Measurements from ENCODE around the gene NFXL1. TPM values are rescaled to one million over a fixed set of nuclear protein-coding genes. Genes with fewer than 3 reads are reported as not detected.

Gene NFXL1
- total RNA-seq, 2 experiments from 2014 or later: 10.9 to 12.0 TPM

GRCh38 chr4:47830265-47831025 is 83.9 kb downstream of the NFXL1 start:
- Mint-ChIP-seq H3K27me3 (no peaks in the 10 kb centered on the region), H3K9me3 (peaks cover 2% of the 10 kb centered on the region), H3K36me3 (no peaks in the 10 kb centered on the region), H3K4me3 (no peak overlapping the region), H3K27ac (no peak overlapping the region), H3K4me1 (ENCODE audit: low read depth) (peaks cover 5% of the 10 kb centered on the region)
- intact Hi-C loops (cut with micrococcal nuclease): no loop called here
- no peak for DNase-seq
- ChIA-PET POLR2A (no interaction called here), CTCF (interaction anchor here (0.8 kb wide), 1 partner anchor 9 kb away, joined by 4 read pairs; no protein-coding TSS in a partner anchor)

GRCh38 chr4:47829438-47829837 is 84.9 kb downstream of the NFXL1 start:
- no peaks in the 10 kb centered on the region for H3K36me3 Mint-ChIP-seq
- ChIA-PET CTCF (interaction anchor here (1.0 kb wide), 1 partner anchor 103 kb away, joined by 5 read pairs; no protein-coding TSS in a partner anchor), POLR2A (no interaction called here)
- no peak overlapping the region for H3K4me3 Mint-ChIP-seq
- DNase-seq: no peak
- no peak overlapping the region for H3K27ac Mint-ChIP-seq
- peaks cover 5% of the 10 kb centered on the region for H3K4me1 Mint-ChIP-seq (ENCODE audit: low read depth)
- H3K27me3 Mint-ChIP-seq: no peaks in the 10 kb centered on the region
- intact Hi-C loops (cut with micrococcal nuclease): no loop called here
- peaks cover 2% of the 10 kb centered on the region for H3K9me3 Mint-ChIP-seq

GRCh38 chr4:47827343-47828047 is 86.9 kb downstream of the NFXL1 start:
- Mint-ChIP-seq H3K27ac (no peak overlapping the region), H3K4me1 (ENCODE audit: low read depth) (peaks cover 5% of the 10 kb centered on the region), H3K27me3 (peaks cover 3% of the 10 kb centered on the region), H3K36me3 (no peaks in the 10 kb centered on the region), H3K4me3 (no peak overlapping the region), H3K9me3 (no peaks in the 10 kb centered on the region)
- DNase-seq: no peak
- intact Hi-C loops (cut with micrococcal nuclease): no loop called here
- POLR2A ChIA-PET: interaction anchor here (1.0 kb wide), 1 partner anchor 9 kb away, joined by 4 read pairs; no protein-coding TSS in a partner anchor
- CTCF ChIA-PET: interaction anchor here (3.0 kb wide), 1 partner anchor 9 kb away, joined by 18 read pairs; no protein-coding TSS in a partner anchor

- intact Hi-C loops (cut with micrococcal nuclease): no loop called here
- POLR2A ChIA-PET: no interaction called here
- Mint-ChIP-seq H3K4me3 (no peak overlapping the region), H3K9me3 (no peaks in the 10 kb centered on the region), H3K27me3 (peaks cover 5% of the 10 kb centered on the region), H3K36me3 (no peaks in the 10 kb centered on the region), H3K27ac (no peak overlapping the region), H3K4me1 (ENCODE audit: low read depth) (peaks cover 5% of the 10 kb centered on the region)
- DNase-seq: no peak
- CTCF ChIA-PET: interaction anchor here (1.8 kb wide), 1 partner anchor 12 kb away, joined by 6 read pairs; no protein-coding TSS in a partner anchor
Measured at GRCh38 chr4:47824840-47825239, 89.5 kb downstream of the NFXL1 start.

- Mint-ChIP-seq H3K27ac (no peak overlapping the region), H3K36me3 (no peaks in the 10 kb centered on the region), H3K4me3 (no peak overlapping the region), H3K27me3 (peaks cover 14% of the 10 kb centered on the region), H3K4me1 (ENCODE audit: low read depth) (no peaks in the 10 kb centered on the region), H3K9me3 (no peaks in the 10 kb centered on the region)
- ChIA-PET POLR2A (no interaction called here), CTCF (no interaction called here)
- no peak for DNase-seq
- intact Hi-C loops (cut with micrococcal nuclease): no loop called here
Measured at GRCh38 chr4:47819178-47819577, 95.2 kb downstream of the NFXL1 start.

- no peaks in the 10 kb centered on the region for H3K36me3 Mint-ChIP-seq
- no peaks in the 10 kb centered on the region for H3K9me3 Mint-ChIP-seq
- CTCF ChIA-PET: no interaction called here
- intact Hi-C loops (cut with micrococcal nuclease): loop anchor here (2.0 kb wide), 1 partner anchor 22 kb away; the partner anchor contains the start of gene CORIN
- no peaks in the 10 kb centered on the region for H3K4me1 Mint-ChIP-seq (ENCODE audit: low read depth)
- POLR2A ChIA-PET: interaction anchor here (0.8 kb wide), 1 partner anchor 87 kb away, joined by 3 read pairs; no protein-coding TSS in a partner anchor
- no peak overlapping the region for H3K27ac Mint-ChIP-seq
- DNase-seq: no peak
- peaks cover 16% of the 10 kb centered on the region for H3K27me3 Mint-ChIP-seq
- no peak overlapping the region for H3K4me3 Mint-ChIP-seq
Measured at GRCh38 chr4:47817275-47817674, 97.1 kb downstream of the NFXL1 start.

- H3K4me1 Mint-ChIP-seq (ENCODE audit: low read depth): no peaks in the 10 kb centered on the region
- no peaks in the 10 kb centered on the region for H3K36me3 Mint-ChIP-seq
- H3K9me3 Mint-ChIP-seq: no peaks in the 10 kb centered on the region
- H3K27me3 Mint-ChIP-seq: peaks cover 16% of the 10 kb centered on the region
- intact Hi-C loops (cut with micrococcal nuclease): loop anchor here (2.0 kb wide), 1 partner anchor 22 kb away; the partner anchor contains the start of gene CORIN
- no peak for DNase-seq
- no peak overlapping the region for H3K27ac Mint-ChIP-seq
- no peak overlapping the region for H3K4me3 Mint-ChIP-seq
- ChIA-PET CTCF (no interaction called here), POLR2A (interaction anchor here (0.8 kb wide), 1 partner anchor 87 kb away, joined by 3 read pairs; no protein-coding TSS in a partner anchor)
Measured at GRCh38 chr4:47816748-47817147, 97.6 kb downstream of the NFXL1 start.

GRCh38 chr4:47814618-47815295 is 99.6 kb downstream of the NFXL1 start:
- no peaks in the 10 kb centered on the region for H3K36me3 Mint-ChIP-seq
- DNase-seq: no peak
- CTCF ChIA-PET: no interaction called here
- H3K9me3 Mint-ChIP-seq: no peaks in the 10 kb centered on the region
- no peak overlapping the region for H3K4me3 Mint-ChIP-seq
- H3K27me3 Mint-ChIP-seq: peaks cover 22% of the 10 kb centered on the region
- H3K4me1 Mint-ChIP-seq (ENCODE audit: low read depth): no peaks in the 10 kb centered on the region
- H3K27ac Mint-ChIP-seq: no peak overlapping the region
- POLR2A ChIA-PET: no interaction called here
- intact Hi-C loops (cut with micrococcal nuclease): no loop called here

GRCh38 chr4:47809654-47810203 is 104.7 kb downstream of the NFXL1 start:
- DNase-seq: no peak
- ChIA-PET CTCF (no interaction called here), POLR2A (no interaction called here)
- peaks cover 20% of the 10 kb centered on the region for H3K27me3 Mint-ChIP-seq
- intact Hi-C loops (cut with micrococcal nuclease): no loop called here
- no peaks in the 10 kb centered on the region for H3K9me3 Mint-ChIP-seq
- no peak overlapping the region for H3K27ac Mint-ChIP-seq
- no peak overlapping the region for H3K4me3 Mint-ChIP-seq
- no peaks in the 10 kb centered on the region for H3K4me1 Mint-ChIP-seq (ENCODE audit: low read depth)
- H3K36me3 Mint-ChIP-seq: no peaks in the 10 kb centered on the region

GRCh38 chr4:47804598-47804997 is 109.8 kb downstream of the NFXL1 start:
- H3K4me1 Mint-ChIP-seq (ENCODE audit: low read depth): no peaks in the 10 kb centered on the region
- CTCF ChIA-PET: no interaction called here
- no peaks in the 10 kb centered on the region for H3K36me3 Mint-ChIP-seq
- POLR2A ChIA-PET: no interaction called here
- no peak for DNase-seq
- H3K4me3 Mint-ChIP-seq: no peak overlapping the region
- intact Hi-C loops (cut with micrococcal nuclease): no loop called here
- H3K27me3 Mint-ChIP-seq: peaks cover 2% of the 10 kb centered on the region
- no peaks in the 10 kb centered on the region for H3K9me3 Mint-ChIP-seq
- no peak overlapping the region for H3K27ac Mint-ChIP-seq

- ChIA-PET POLR2A (no interaction called here), CTCF (no interaction called here)
- H3K27ac Mint-ChIP-seq: no peak overlapping the region
- intact Hi-C loops (cut with micrococcal nuclease): no loop called here
- H3K9me3 Mint-ChIP-seq: no peaks in the 10 kb centered on the region
- H3K36me3 Mint-ChIP-seq: no peaks in the 10 kb centered on the region
- DNase-seq: no peak
- H3K4me1 Mint-ChIP-seq (ENCODE audit: low read depth): no peaks in the 10 kb centered on the region
- H3K27me3 Mint-ChIP-seq: no peaks in the 10 kb centered on the region
- no peak overlapping the region for H3K4me3 Mint-ChIP-seq
Measured at GRCh38 chr4:47801481-47802002, 112.8 kb downstream of the NFXL1 start.

- POLR2A ChIA-PET: no interaction called here
- no peak overlapping the region for H3K4me3 Mint-ChIP-seq
- no peak for DNase-seq
- H3K4me1 Mint-ChIP-seq (ENCODE audit: low read depth): no peaks in the 10 kb centered on the region
- CTCF ChIA-PET: no interaction called here
- intact Hi-C loops (cut with micrococcal nuclease): no loop called here
- H3K27ac Mint-ChIP-seq: no peak overlapping the region
- no peaks in the 10 kb centered on the region for H3K27me3 Mint-ChIP-seq
- no peaks in the 10 kb centered on the region for H3K36me3 Mint-ChIP-seq
- no peaks in the 10 kb centered on the region for H3K9me3 Mint-ChIP-seq
Measured at GRCh38 chr4:47798165-47798564, 116.2 kb downstream of the NFXL1 start.

All from activated CD4-positive, alpha-beta memory T cell treated with anti-CD3 and anti-CD28 coated beads for 36 hours (primary cell).